Smooth muscle cell (in vitro differentiated cells): ENCODE results near the gene ZNF831. TPM values are rescaled to one million over a fixed set of nuclear protein-coding genes. Genes with fewer than 3 reads are reported as not detected.

ENCODE experiments used
- DNase-seq: peaks from one replicate; lab custom pipeline; 2025; ENCODE audit not compliant: unreplicated experiment; lab: John Stamatoyannopoulos, UW
- H2AFZ ChIP-seq: fragments of 200-600 bp; sonication (generic); 2 replicates; pipeline ENCODE4 v1.6.0; 2016; ENCODE audit warnings: antibody characterized with exemption, low read depth, mild to moderate bottlenecking
- H3F3A ChIP-seq: fragments of 200-600 bp; sonication (generic); 2 replicates; pipeline ENCODE4 v1.6.0; 2017; ENCODE audit warnings: antibody characterized with exemption, low read depth
- H3K27ac ChIP-seq: fragments of 200-600 bp; sonication (generic); 2 replicates; pipeline ENCODE4 v1.5.1; 2016; ENCODE audit warnings: low read depth, mild to moderate bottlenecking
- H3K27me3 ChIP-seq: fragments of 200-600 bp; sonication (generic); 2 replicates; pipeline ENCODE4 v1.6.1; 2016; ENCODE audit warnings: low read depth, mild to moderate bottlenecking
- H3K36me3 ChIP-seq: fragments of 200-600 bp; sonication (generic); 2 replicates; pipeline ENCODE4 v1.5.1; 2016; ENCODE audit warnings: low read depth
- H3K4me1 ChIP-seq: fragments of 200-600 bp; sonication (generic); 2 replicates; pipeline ENCODE4 v1.5.1; 2016; ENCODE audit warnings: low read depth
- H3K4me2 ChIP-seq: fragments of 200-600 bp; sonication (generic); 2 replicates; pipeline ENCODE4 v1.6.0; 2016; ENCODE audit warnings: mild to moderate bottlenecking
- H3K4me3 ChIP-seq: fragments of 200-600 bp; sonication (generic); 2 replicates; pipeline ENCODE4 v1.5.1; 2016; ENCODE audit warnings: mild to moderate bottlenecking
- H3K79me2 ChIP-seq: fragments of 200-600 bp; sonication (generic); 2 replicates; pipeline ENCODE4 v1.6.0; 2016; ENCODE audit warnings: low read depth, mild to moderate bottlenecking
- H3K9ac ChIP-seq: fragments of 200-600 bp; sonication (generic); 2 replicates; pipeline ENCODE4 v1.6.0; 2016; ENCODE audit warnings: low read depth
- H3K9me3 ChIP-seq: fragments of 200-600 bp; sonication (generic); replicated peaks from 2 replicates; pipeline ENCODE4 v1.5.1; 2016; ENCODE audit warnings: low read depth
- H4K20me1 ChIP-seq: fragments of 200-600 bp; sonication (generic); 2 replicates; pipeline ENCODE4 v1.6.0; 2016; ENCODE audit warnings: low read depth
- WGBS: methylation state at CpG from one replicate; pipeline ENCODE4 v1.1.7; 2016; ENCODE audit warnings: low lambda C conversion rate; 5-methylcytosine and 5-hydroxymethylcytosine counted together
- polyA plus RNA-seq: library from polyadenylated mRNA; unstranded; fragments of >200 nt; fragmentation: Nextera tagmentation; extraction: Ambion mirVana; gene quantifications from 2 replicates; pipeline ENCODE4 v1.2.1, GENCODE V29; 2016
- total RNA-seq: library from RNA; depleted of rRNA; stranded (reverse); fragments of >200 nt; gene quantifications from 2 replicates; pipeline ENCODE4 v1.2.3, GENCODE V29; 2014
- TF ChIP-seq, protein P1 (sequence below): fragments of 200-600 bp; sonication (generic); IDR thresholded peaks from 2 replicates; pipeline ENCODE4 v1.5.1; 2017; ENCODE audit warnings: borderline replicate concordance, mild to moderate bottlenecking, antibody characterized with exemption; ENCODE audit not compliant: insufficient read depth, poor library complexity, severe bottlenecking

ZNF831 gene
- total and polyA plus RNA-seq, 2 experiments from 2014 or later = not detected

DNA sequence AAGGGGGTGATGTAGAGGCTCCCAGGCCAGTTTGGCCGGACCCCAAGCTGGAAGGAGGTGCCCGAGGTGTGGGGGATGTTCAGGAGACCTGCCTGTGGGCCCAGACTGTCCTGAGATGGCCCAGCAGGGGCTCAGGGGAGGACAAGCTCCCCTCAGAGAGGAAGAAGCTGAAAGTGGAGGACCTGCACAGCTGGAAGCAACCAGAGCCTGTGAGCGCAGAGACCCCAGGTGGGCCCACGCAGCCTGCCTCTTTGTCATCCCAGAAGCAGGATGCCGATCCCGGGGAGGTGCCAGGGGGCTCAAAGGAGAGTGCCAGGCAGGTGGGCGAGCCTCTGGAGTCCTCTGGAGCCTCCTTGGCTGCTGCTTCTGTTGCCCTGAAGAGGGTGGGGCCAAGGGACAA is 29.7 kb downstream of the ZNF831 start:
- Histone ChIP-seq H3F3A (no peaks in the 10 kb centered on the region), H3K4me3 (no peak overlapping the region), H3K9ac (no peak overlapping the region), H2AFZ (no peak overlapping the region), H3K27me3 (peaks cover 6% of the 10 kb centered on the region), H4K20me1 (no peaks in the 10 kb centered on the region), H3K9me3 (no peaks in the 10 kb centered on the region), H3K27ac (no peak overlapping the region), H3K4me1 (no peaks in the 10 kb centered on the region), H3K4me2 (no peak overlapping the region), H3K79me2 (no peaks in the 10 kb centered on the region), H3K36me3 (no peaks in the 10 kb centered on the region)
- DNase-seq = no peak
- WGBS = 88% methylated on average over 7 of the region's 7 CpGs
- TF ChIP-seq, protein P1, sequence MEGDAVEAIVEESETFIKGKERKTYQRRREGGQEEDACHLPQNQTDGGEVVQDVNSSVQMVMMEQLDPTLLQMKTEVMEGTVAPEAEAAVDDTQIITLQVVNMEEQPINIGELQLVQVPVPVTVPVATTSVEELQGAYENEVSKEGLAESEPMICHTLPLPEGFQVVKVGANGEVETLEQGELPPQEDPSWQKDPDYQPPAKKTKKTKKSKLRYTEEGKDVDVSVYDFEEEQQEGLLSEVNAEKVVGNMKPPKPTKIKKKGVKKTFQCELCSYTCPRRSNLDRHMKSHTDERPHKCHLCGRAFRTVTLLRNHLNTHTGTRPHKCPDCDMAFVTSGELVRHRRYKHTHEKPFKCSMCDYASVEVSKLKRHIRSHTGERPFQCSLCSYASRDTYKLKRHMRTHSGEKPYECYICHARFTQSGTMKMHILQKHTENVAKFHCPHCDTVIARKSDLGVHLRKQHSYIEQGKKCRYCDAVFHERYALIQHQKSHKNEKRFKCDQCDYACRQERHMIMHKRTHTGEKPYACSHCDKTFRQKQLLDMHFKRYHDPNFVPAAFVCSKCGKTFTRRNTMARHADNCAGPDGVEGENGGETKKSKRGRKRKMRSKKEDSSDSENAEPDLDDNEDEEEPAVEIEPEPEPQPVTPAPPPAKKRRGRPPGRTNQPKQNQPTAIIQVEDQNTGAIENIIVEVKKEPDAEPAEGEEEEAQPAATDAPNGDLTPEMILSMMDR = no peak

- WGBS = 92% methylated on average over 24 of the region's 24 CpGs
- no peaks in the 10 kb centered on the region for H3F3A ChIP-seq
- DNase-seq = no peak
- H3K4me2 ChIP-seq = no peak overlapping the region
- H3K9ac ChIP-seq = no peak overlapping the region
- H2AFZ ChIP-seq = no peak overlapping the region
- TF ChIP-seq, protein P1 = no peak
- no peak overlapping the region for H3K27ac ChIP-seq
- peaks cover 6% of the 10 kb centered on the region for H3K27me3 ChIP-seq
- no peaks in the 10 kb centered on the region for H3K4me1 ChIP-seq
- no peak overlapping the region for H3K4me3 ChIP-seq
- no peaks in the 10 kb centered on the region for H4K20me1 ChIP-seq
- H3K79me2 ChIP-seq = no peaks in the 10 kb centered on the region
- no peaks in the 10 kb centered on the region for H3K36me3 ChIP-seq
- H3K9me3 ChIP-seq = no peaks in the 10 kb centered on the region
Observed at GRCh38 chr20:59194023-59194935, 30.7 kb downstream of the ZNF831 start.

DNA sequence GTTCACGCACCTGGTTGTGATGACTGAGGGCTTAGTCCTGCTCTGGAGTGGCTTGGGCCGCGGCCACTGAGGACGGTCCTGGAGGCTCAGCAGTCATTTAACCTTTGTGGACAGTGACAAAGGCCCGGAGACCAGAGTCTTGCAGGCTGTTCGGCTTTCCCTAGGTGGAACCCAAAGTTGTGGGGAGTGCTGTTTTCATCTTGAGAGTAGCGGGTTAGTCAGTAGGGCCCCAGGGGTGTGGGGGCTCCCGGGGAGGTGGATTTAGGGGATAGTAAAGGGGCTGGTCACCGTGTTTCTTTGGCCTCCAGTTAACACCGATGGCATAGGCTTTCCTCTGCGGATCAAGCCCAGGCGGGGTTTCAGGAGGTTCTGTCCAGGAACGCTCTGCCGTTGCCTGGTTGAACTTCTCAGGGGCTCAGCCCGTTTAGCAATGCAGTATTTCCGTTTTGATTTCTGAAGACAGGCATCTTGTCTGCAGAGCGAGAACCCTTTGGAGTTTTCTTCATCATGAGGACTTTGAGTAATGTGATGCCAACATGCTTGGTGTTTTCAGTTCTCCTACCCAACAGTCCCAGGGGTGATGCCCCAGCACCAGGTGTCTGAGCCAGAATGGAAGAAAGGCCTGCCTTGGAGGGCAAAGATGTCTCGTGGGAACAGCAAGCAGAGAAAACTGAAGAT is 31.8 kb downstream of the ZNF831 start:
- no peaks in the 10 kb centered on the region for H4K20me1 ChIP-seq
- DNase-seq = no peak
- H2AFZ ChIP-seq = no peak overlapping the region
- 93% methylated on average over 17 of the region's 18 CpGs for WGBS
- no peak overlapping the region for H3K27ac ChIP-seq
- H3K4me1 ChIP-seq = no peaks in the 10 kb centered on the region
- no peak overlapping the region for H3K4me2 ChIP-seq
- no peak overlapping the region for H3K9ac ChIP-seq
- no peak overlapping the region for H3K4me3 ChIP-seq
- H3K79me2 ChIP-seq = no peaks in the 10 kb centered on the region
- peaks cover 9% of the 10 kb centered on the region for H3K27me3 ChIP-seq
- no peaks in the 10 kb centered on the region for H3K36me3 ChIP-seq
- H3K9me3 ChIP-seq = no peaks in the 10 kb centered on the region
- no peaks in the 10 kb centered on the region for H3F3A ChIP-seq
- TF ChIP-seq, protein P1 = no peak
